H7 (cell line): ENCODE measurements around the gene USP34. TPM values are rescaled to one million over a fixed set of nuclear protein-coding genes. Genes with fewer than 3 reads are reported as not detected.

ENCODE experiments used
- DNase-seq: peaks from one replicate; pipeline ENCODE4 v3.0.0; 2012
- H3K27me3 ChIP-seq: 2 replicates; pipeline ENCODE4 v1.6.0; 2011; ENCODE audit warnings: mild to moderate bottlenecking, low read length; ENCODE audit not compliant: control insufficient read depth, insufficient read depth
- H3K36me3 ChIP-seq: replicated peaks from 2 replicates; pipeline ENCODE4 v1.5.1; 2011; ENCODE audit warnings: low read length; ENCODE audit not compliant: control insufficient read depth, insufficient read depth
- H3K4me3 ChIP-seq: 2 replicates; pipeline ENCODE4 v1.5.1; 2011; ENCODE audit warnings: low read depth, mild to moderate bottlenecking, control low read depth, low read length, moderate library complexity; ENCODE audit not compliant: insufficient read depth
- total RNA-seq: library from RNA; depleted of rRNA; stranded (reverse); fragments of >200 nt; shearing (Covaris generic); gene quantifications from 2 replicates; pipeline ENCODE4 v1.2.3, GENCODE V29; 2014

The USP34 gene
- total RNA-seq, 1 experiment from 2014 or later: 48.6 TPM

- DNase-seq: no peak
- H3K27me3 ChIP-seq: no peaks in the 10 kb centered on the region
- peaks cover 7% of the 10 kb centered on the region for H3K36me3 ChIP-seq
- H3K4me3 ChIP-seq: no peak overlapping the region
Observed at GRCh38 chr2:61257446-61257845, 213.4 kb downstream of the USP34 start.

- peaks cover 7% of the 10 kb centered on the region for H3K36me3 ChIP-seq
- no peak for DNase-seq
- no peak overlapping the region for H3K4me3 ChIP-seq
- H3K27me3 ChIP-seq: no peaks in the 10 kb centered on the region
Observed at GRCh38 chr2:61255580-61256437, 215.1 kb downstream of the USP34 start.

GRCh38 chr2:61254536-61254935 is 216.4 kb downstream of the USP34 start:
- no peak for DNase-seq
- Histone ChIP-seq H3K4me3 (no peak overlapping the region), H3K27me3 (no peaks in the 10 kb centered on the region), H3K36me3 (peaks cover 7% of the 10 kb centered on the region)

- peaks cover 7% of the 10 kb centered on the region for H3K36me3 ChIP-seq
- H3K4me3 ChIP-seq: no peak overlapping the region
- H3K27me3 ChIP-seq: no peaks in the 10 kb centered on the region
- DNase-seq: no peak
Observed at GRCh38 chr2:61253136-61253535, 217.8 kb downstream of the USP34 start.

GRCh38 chr2:61252031-61252430 is 218.9 kb downstream of the USP34 start:
- H3K4me3 ChIP-seq: no peak overlapping the region
- no peak for DNase-seq
- H3K36me3 ChIP-seq: peaks cover 4% of the 10 kb centered on the region
- no peaks in the 10 kb centered on the region for H3K27me3 ChIP-seq

- H3K27me3 ChIP-seq: no peaks in the 10 kb centered on the region
- no peak for DNase-seq
- peaks cover 3% of the 10 kb centered on the region; the same call in 1 of the 2 replicates for H3K36me3 ChIP-seq
- no peak overlapping the region for H3K4me3 ChIP-seq
Observed at GRCh38 chr2:61249521-61250071, 221.3 kb downstream of the USP34 start.

- no peak for DNase-seq
- no peak overlapping the region for H3K4me3 ChIP-seq
- no peaks in the 10 kb centered on the region for H3K27me3 ChIP-seq
- peaks cover 3% of the 10 kb centered on the region; the same call in 1 of the 2 replicates for H3K36me3 ChIP-seq
Observed at GRCh38 chr2:61247204-61247812, 223.6 kb downstream of the USP34 start.

GRCh38 chr2:61244694-61245093 is 226.2 kb downstream of the USP34 start:
- peaks cover 3% of the 10 kb centered on the region; the same call in 1 of the 2 replicates for H3K36me3 ChIP-seq
- H3K4me3 ChIP-seq: no peak overlapping the region
- H3K27me3 ChIP-seq: no peaks in the 10 kb centered on the region
- no peak for DNase-seq

- Histone ChIP-seq H3K4me3 (no peak overlapping the region), H3K36me3 (peaks cover 1% of the 10 kb centered on the region; the same call in 1 of the 2 replicates), H3K27me3 (no peaks in the 10 kb centered on the region)
- no peak for DNase-seq
Observed at GRCh38 chr2:61241266-61241665, 229.6 kb downstream of the USP34 start.

GRCh38 chr2:61238219-61239012 is 232.5 kb downstream of the USP34 start:
- Histone ChIP-seq H3K27me3 (no peaks in the 10 kb centered on the region), H3K36me3 (no peaks in the 10 kb centered on the region; the same call in none of the 2 replicates), H3K4me3 (no peak overlapping the region)
- DNase-seq: no peak

GRCh38 chr2:61235716-61236115 is 235.2 kb downstream of the USP34 start:
- H3K36me3 ChIP-seq: peaks cover 5% of the 10 kb centered on the region
- no peak overlapping the region for H3K4me3 ChIP-seq
- no peaks in the 10 kb centered on the region for H3K27me3 ChIP-seq
- no peak for DNase-seq

GRCh38 chr2:61233581-61233980 is 237.3 kb downstream of the USP34 start:
- DNase-seq: no peak
- Histone ChIP-seq H3K27me3 (no peaks in the 10 kb centered on the region), H3K4me3 (no peak overlapping the region), H3K36me3 (peaks cover 6% of the 10 kb centered on the region)

- H3K4me3 ChIP-seq: no peak overlapping the region
- H3K27me3 ChIP-seq: no peaks in the 10 kb centered on the region
- DNase-seq: no peak
- H3K36me3 ChIP-seq: peaks cover 9% of the 10 kb centered on the region
Observed at GRCh38 chr2:61229936-61230335, 241.0 kb downstream of the USP34 start.

- H3K4me3 ChIP-seq: no peak overlapping the region
- H3K36me3 ChIP-seq: peaks cover 6% of the 10 kb centered on the region
- H3K27me3 ChIP-seq: no peaks in the 10 kb centered on the region
- no peak for DNase-seq
Observed at GRCh38 chr2:61222567-61222966, 248.3 kb downstream of the USP34 start.
